Tibial nerve (tissue), 4 donors: Measurements from ENCODE around the gene LRP1. TPM values are rescaled to one million over a fixed set of nuclear protein-coding genes. Genes with fewer than 3 reads are reported as not detected.

Source experiments
- DNase-seq, 2 donors: peaks; one replicate each; pipeline ENCODE4 v3.0.0-alpha.2; 2019; ENCODE audit warnings: low spot score in 2 of 2
- H3K27ac ChIP-seq, 4 donors: fragments of 200-600 bp; sonication (generic) in 3 of 4; one replicate each; pipeline ENCODE4 v1.5.1; 2017 to 2019; ENCODE audit warnings: mild to moderate bottlenecking in 1 of 4
- H3K27me3 ChIP-seq, 2 donors: fragments of 200-600 bp; sonication (generic) in 1 of 2; one replicate each; pipeline versions ENCODE4 v1.5.1 to v1.6.0; 2017 to 2019
- H3K36me3 ChIP-seq, 3 donors: fragments of 200-600 bp; sonication (generic); one replicate each; pipeline ENCODE4 v1.5.1; 2018 to 2019
- H3K4me1 ChIP-seq, 4 donors: fragments of 200-600 bp; sonication (generic) in 3 of 4; one replicate each; pipeline ENCODE4 v1.5.1; 2017 to 2019
- H3K4me3 ChIP-seq, 4 donors: fragments of 200-600 bp; sonication (generic) in 3 of 4; one replicate each; pipeline ENCODE4 v1.5.1; 2017 to 2019; ENCODE audit warnings: mild to moderate bottlenecking in 1 of 4, moderate library complexity in 1 of 4
- H3K9me3 ChIP-seq, 4 donors: fragments of 200-600 bp; sonication (generic) in 3 of 4; one replicate each; pipeline ENCODE4 v1.5.1; 2017 to 2019
- EP300 ChIP-seq, 2 donors: sonication (generic); formaldehyde crosslinking; IDR thresholded peaks; one replicate each; pipeline ENCODE4 v1.6.1; 2017; ENCODE audit warnings: antibody characterized with exemption in 2 of 2, mild to moderate bottlenecking in 1 of 2
- POLR2A ChIP-seq, 2 donors: fragments of 450-650 bp; IDR thresholded peaks; one replicate each; pipeline ENCODE4 v1.6.1; 2017; ENCODE audit warnings: antibody characterized with exemption in 2 of 2, mild to moderate bottlenecking in 2 of 2, moderate library complexity in 2 of 2
- WGBS, 2 donors: methylation state at CpG; one replicate each; pipeline ENCODE4 v1.1.5; 2018; 5-methylcytosine and 5-hydroxymethylcytosine counted together
- total RNA-seq, 4 donors: library from RNA; depleted of rRNA; stranded (reverse); fragments of >200 nt; gene quantifications; one replicate each; pipeline ENCODE4 v1.1.0, GENCODE V29; 2016
- TF ChIP-seq, protein P1 (sequence below), 5 experiments: fragments of 200-600 bp in 3 of 5; fragments of 450-650 bp in 2 of 5; sonication (generic) in 3 of 5; IDR thresholded peaks; one replicate each; pipeline ENCODE4 v1.5.1; 2016 to 2019; ENCODE audit warnings: antibody characterized with exemption in 5 of 5, mild to moderate bottlenecking in 3 of 5, moderate library complexity in 2 of 5

Gene LRP1
- total RNA-seq, 4 donors from 2014 or later, result 410 to 653 (median 527) TPM

DNA sequence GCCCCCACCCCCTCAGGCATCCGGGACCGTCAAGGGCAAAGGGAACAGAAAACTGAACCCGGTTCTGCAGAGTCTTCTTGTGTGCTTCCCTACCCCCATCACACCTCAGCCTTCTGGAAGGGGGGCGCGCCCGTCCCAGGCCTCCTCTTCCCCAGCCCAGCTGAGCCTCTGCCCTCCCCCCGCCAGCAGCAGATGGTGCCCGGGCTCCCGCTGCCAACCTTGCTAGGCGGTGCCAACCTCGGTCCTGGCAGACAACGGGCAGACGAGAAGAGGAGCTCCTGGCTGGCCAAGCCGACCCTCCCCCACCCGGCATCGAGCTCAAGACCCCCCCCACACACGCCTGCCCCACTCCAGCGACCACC lies 114.0 kb downstream of the LRP1 start:
- no peak overlapping the region for H3K27ac ChIP-seq
- H3K27me3 ChIP-seq, result peaks cover 8 to 68% of the 10 kb centered on the region in 2 donors
- TF ChIP-seq, protein P1, sequence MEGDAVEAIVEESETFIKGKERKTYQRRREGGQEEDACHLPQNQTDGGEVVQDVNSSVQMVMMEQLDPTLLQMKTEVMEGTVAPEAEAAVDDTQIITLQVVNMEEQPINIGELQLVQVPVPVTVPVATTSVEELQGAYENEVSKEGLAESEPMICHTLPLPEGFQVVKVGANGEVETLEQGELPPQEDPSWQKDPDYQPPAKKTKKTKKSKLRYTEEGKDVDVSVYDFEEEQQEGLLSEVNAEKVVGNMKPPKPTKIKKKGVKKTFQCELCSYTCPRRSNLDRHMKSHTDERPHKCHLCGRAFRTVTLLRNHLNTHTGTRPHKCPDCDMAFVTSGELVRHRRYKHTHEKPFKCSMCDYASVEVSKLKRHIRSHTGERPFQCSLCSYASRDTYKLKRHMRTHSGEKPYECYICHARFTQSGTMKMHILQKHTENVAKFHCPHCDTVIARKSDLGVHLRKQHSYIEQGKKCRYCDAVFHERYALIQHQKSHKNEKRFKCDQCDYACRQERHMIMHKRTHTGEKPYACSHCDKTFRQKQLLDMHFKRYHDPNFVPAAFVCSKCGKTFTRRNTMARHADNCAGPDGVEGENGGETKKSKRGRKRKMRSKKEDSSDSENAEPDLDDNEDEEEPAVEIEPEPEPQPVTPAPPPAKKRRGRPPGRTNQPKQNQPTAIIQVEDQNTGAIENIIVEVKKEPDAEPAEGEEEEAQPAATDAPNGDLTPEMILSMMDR (IDR thresholded peaks at IDR 0.05), result no peak
- no peak for TF ChIP-seq EP300 (IDR thresholded peaks at IDR 0.05)
- no peaks in the 10 kb centered on the region for H3K9me3 ChIP-seq
- peaks cover 0 to 5% (median 0%) of the 10 kb centered on the region in 3 donors for H3K36me3 ChIP-seq
- peak overlapping the region in 1 of 4 donors; percentile 18 for H3K4me3 ChIP-seq
- DNase-seq, result no peak
- H3K4me1 ChIP-seq, result peaks cover 5 to 70% (median 56%) of the 10 kb centered on the region in 4 donors
- WGBS, 2 donors, result 3 to 6% methylated on average over 14 to 17 of the region's 18 CpGs

DNA sequence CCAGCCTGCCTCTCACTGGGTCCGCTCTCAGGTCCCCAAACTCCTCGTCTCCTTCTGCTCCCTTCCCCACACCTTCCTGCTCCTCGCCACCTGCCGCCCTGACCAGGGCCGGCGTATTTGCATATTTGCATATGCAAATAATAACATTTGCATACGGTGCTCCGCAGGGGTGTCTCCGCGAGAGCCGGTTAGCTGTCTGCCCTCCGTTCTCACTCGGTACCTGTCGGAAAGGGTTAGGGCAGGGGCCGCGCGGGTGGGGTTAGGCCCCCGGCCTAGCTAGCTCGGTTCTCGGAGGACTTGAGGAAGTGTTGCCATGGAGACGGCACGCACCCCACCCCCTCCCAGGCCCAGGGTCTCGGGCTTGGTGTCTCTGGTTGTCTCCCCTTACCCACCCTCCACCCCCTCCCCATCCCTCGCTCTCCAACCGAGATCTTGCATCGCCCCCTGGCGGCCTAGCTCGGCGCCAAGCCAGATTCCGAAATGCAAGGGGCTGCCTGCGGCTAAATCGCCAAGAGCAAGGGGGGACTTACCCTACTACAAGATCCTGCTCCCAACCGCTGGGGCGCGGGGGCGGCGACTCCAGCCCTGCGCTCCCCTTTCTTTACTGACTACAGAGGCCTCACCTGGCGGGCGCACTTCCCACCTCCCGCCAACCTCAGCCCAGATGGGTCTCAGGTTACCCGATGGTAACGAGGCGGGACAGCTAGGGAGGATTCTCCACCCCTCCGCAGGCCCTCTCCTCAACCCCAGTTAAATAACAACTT lies 114.6 kb downstream of the LRP1 start:
- peaks cover 5 to 64% (median 53%) of the 10 kb centered on the region in 4 donors for H3K4me1 ChIP-seq
- H3K36me3 ChIP-seq, result peaks cover 0 to 5% (median 0%) of the 10 kb centered on the region in 3 donors
- no peaks in the 10 kb centered on the region for H3K9me3 ChIP-seq
- DNase-seq, result no peak
- peaks cover 8 to 62% of the 10 kb centered on the region in 2 donors for H3K27me3 ChIP-seq
- WGBS, 2 donors, result 3 to 7% methylated on average over 29 to 30 of the region's 45 CpGs
- H3K4me3 ChIP-seq, result peak overlapping the region in 2 of 4 donors; percentile 18 to 37
- TF ChIP-seq, protein P1 (IDR thresholded peaks at IDR 0.05), result peak; percentile 33 to 75 (median 51)
- TF ChIP-seq POLR2A (IDR thresholded peaks at IDR 0.05), result no peak
- H3K27ac ChIP-seq, result no peak overlapping the region

DNA sequence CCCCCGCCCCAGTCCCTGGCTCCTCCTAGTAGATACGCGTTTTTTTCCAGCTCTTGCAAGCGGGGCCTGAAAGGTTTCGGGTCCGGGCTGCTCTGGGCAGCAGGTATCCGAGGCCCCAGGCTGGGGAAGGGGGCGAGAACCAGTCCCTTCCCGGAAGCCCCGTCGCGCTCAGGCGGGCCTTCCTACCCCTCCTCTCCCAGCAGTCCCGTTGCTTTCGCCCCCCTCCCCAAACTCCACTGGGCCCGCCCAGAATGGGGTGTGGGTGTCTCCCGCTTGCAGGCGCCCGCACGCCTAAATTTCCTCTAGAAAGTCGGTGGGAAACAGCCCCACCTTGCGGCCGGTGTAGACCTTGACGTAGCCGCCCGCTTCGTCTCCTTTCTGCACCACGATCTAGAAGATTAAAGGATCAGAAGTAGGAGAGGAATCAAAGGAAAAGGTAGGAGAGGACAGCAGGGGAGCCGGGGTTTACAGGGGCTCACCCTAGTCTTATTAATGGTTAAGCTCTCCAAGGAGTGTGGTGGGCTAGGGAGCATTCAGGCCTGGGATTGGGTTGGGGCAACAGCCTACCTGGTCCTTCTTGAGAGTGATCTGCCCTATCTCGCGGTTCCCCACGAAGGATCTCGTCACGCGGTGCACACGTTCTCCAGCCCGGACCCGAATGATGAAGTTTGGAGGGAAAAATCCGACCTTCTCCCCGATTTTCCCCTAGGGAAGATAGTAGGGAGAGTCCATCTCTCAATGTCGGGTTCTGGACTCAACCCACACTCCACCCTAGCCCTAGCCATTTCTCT lies 115.4 kb downstream of the LRP1 start:
- Histone ChIP-seq H3K36me3 (peaks cover 0 to 5% (median 0%) of the 10 kb centered on the region in 3 donors), H3K27me3 (peaks cover 8 to 54% of the 10 kb centered on the region in 2 donors), H3K9me3 (no peaks in the 10 kb centered on the region), H3K4me3 (peak overlapping the region in 3 of 4 donors; percentile 16 to 37 (median 18)), H3K4me1 (peaks cover 5 to 56% (median 45%) of the 10 kb centered on the region in 4 donors), H3K27ac (no peak overlapping the region)
- TF ChIP-seq, protein P1 (IDR thresholded peaks at IDR 0.05), result peak; percentile 65 to 73 (median 67)
- TF ChIP-seq POLR2A (IDR thresholded peaks at IDR 0.05) (no peak), EP300 (IDR thresholded peaks at IDR 0.05) (no peak)
- peak in 1 of 2 donors; percentile 79 for DNase-seq
- WGBS, 2 donors, result 12 to 13% methylated on average over 41 of the region's 41 CpGs

DNA sequence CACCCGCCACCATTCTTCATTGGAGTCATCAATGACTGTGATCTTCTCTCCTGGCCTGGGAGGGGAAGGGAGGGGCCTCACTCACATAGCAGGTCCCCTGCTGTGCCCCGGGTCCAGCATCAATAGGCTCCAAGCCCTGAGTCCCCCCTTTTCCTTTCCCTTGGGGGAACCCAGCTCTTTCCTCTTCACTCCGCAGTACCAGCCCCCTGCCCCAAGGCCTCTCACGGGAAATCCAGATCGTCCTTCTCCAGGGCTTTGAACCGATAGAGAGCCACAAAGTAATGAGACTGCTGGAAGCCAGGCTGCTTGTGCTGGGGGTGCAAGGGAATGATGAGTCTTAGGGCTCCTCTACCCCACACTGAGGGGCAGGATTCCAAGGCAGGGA lies 116.0 kb downstream of the LRP1 start:
- 60 to 73% methylated on average over 6 of the region's 6 CpGs for WGBS, 2 donors
- H3K4me3 ChIP-seq, result no peak overlapping the region
- H3K36me3 ChIP-seq, result peaks cover 0 to 5% (median 0%) of the 10 kb centered on the region in 3 donors
- TF ChIP-seq POLR2A (IDR thresholded peaks at IDR 0.05) (no peak), EP300 (IDR thresholded peaks at IDR 0.05) (no peak)
- TF ChIP-seq, protein P1 (IDR thresholded peaks at IDR 0.05), result no peak
- peaks cover 5 to 50% (median 40%) of the 10 kb centered on the region in 4 donors for H3K4me1 ChIP-seq
- no peak for DNase-seq
- H3K9me3 ChIP-seq, result no peaks in the 10 kb centered on the region
- H3K27me3 ChIP-seq, result peaks cover 8 to 52% of the 10 kb centered on the region in 2 donors
- H3K27ac ChIP-seq, result no peak overlapping the region

DNA sequence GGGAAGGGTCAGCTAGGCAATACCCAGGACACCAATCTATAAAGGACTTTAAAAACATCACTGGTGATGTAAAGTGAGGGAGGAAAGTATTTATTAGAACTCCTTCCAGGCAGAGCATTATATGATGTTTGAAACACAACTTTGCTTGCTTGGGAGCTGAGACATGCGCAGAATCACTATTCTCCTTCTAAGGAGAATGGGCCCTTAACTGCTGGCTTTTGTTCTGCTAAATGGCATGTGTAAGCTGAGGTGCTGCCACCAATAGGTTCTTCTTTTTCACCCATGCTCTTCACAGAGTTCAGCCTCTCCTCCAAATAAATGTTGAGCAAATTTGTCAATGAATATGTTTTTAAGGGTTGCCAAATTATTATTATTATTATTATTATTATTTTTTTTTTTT lies 118.8 kb downstream of the LRP1 start:
- TF ChIP-seq, protein P1 (IDR thresholded peaks at IDR 0.05), result no peak
- TF ChIP-seq EP300 (IDR thresholded peaks at IDR 0.05) (no peak), POLR2A (IDR thresholded peaks at IDR 0.05) (no peak)
- WGBS, 2 donors, result 91 to 97% methylated on average over 1 of the region's 1 CpG
- DNase-seq, result no peak

More for the DNA sequence above, 118.8 kb downstream of the LRP1 start:
- Histone ChIP-seq H3K4me3 (no peak overlapping the region), H3K27ac (no peak overlapping the region), H3K27me3 (peaks cover 8 to 25% of the 10 kb centered on the region in 2 donors), H3K9me3 (no peaks in the 10 kb centered on the region), H3K4me1 (peaks cover 5 to 22% (median 17%) of the 10 kb centered on the region in 4 donors), H3K36me3 (peaks cover 0 to 5% (median 0%) of the 10 kb centered on the region in 3 donors)
